ENCODE results near the gene SPAG5.

GRCh38 chr17:28570716-28571360 is 28.0 kb downstream of the SPAG5 start:
- TF ChIP-seq POLR2AphosphoS5 (IDR thresholded peaks at IDR 0.05) (peak; percentile 4), CTCF (IDR thresholded peaks at IDR 0.05) (no peak)

Measured in prostate gland (tissue), 2 donors.